HG03558 (cell line): Measurements from ENCODE around the gene TREM2.
"Not testable (repeated sequence)": the region's sequence is repeated elsewhere in the genome, so short reads cannot be mapped to it uniquely, and the experiment has no call there.

ENCODE experiments used
- ATAC-seq: cut with Tn5 transposase; IDR thresholded peaks from one replicate; pipeline ENCODE4 v1.9.1; 2021; ENCODE audit warnings: moderate number of reproducible peaks; ENCODE audit not compliant: unreplicated experiment; ENCODE audit errors: extremely low read depth

The TREM2 gene

DNA sequence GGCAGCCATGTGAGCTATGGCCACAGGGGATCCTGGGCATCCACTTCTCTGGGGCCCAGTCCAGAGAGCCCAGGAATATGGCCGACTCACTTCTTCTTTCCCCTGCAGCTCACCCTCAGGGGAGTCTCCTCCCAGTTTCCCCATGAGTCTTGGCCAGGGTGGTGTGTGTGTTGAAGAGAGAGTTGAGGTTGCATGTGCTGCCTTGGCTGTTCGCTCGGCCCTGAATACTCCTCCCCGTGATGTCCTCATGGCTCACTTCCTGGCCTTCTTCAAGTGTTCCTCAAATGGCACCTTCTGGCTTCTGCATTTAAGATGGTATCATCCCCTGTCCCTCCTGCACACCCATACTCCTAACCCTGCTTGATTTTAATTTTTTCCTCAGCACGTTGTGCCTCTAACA is 5.6 kb downstream of the TREM2 start:
- no peak for ATAC-seq

DNA sequence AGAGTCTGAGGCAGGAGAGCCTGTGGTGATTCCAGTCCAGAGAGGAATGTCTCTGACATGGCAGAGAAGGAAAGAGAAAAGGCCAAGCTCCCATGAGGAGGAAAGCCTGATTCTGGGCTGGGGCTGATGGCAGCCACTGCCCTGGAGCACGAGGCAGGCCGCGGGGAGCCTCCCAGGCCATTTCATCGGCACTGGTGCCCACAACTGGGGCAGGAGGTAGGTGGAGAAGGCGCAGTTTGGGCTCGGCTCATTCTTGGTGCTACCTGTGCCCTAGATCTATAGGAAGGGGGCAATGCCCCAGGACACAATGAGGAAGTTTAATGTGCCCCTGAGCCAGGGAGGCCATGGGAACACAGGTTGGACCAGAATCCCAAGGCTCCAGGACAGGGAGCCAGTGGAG is 6.1 kb downstream of the TREM2 start:
- no peak for ATAC-seq

DNA sequence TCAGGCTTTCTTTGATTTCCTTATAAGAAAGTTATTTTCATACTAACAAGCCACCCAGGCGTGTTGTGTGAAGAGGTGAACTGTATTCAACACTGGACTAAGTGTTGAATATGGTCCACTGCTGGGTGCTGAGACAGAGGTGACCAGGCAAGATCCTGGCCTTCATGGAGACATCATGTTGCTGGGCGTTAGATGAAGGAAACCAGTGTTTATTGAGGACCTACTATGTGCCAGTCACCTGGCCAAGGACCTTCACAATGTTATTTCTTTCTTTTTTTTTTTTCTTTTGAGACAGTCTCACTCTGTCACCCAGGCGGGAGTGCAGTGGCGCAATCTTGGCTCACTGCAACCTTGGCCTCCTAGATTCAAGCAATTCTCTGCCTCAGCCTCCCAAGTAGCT is 6.9 kb downstream of the TREM2 start:
- ATAC-seq: no peak

- no peak for ATAC-seq
Observed at GRCh38 chr6:41155132-41155805, 7.6 kb downstream of the TREM2 start.

GRCh38 chr6:41153992-41154625 is 8.8 kb downstream of the TREM2 start, which contains the start of gene TREML1:
TREML1 (minus strand) TSS chr6:41154347; CDS start chr6:41154288, 59 bp downstream.
- ATAC-seq: no peak

DNA sequence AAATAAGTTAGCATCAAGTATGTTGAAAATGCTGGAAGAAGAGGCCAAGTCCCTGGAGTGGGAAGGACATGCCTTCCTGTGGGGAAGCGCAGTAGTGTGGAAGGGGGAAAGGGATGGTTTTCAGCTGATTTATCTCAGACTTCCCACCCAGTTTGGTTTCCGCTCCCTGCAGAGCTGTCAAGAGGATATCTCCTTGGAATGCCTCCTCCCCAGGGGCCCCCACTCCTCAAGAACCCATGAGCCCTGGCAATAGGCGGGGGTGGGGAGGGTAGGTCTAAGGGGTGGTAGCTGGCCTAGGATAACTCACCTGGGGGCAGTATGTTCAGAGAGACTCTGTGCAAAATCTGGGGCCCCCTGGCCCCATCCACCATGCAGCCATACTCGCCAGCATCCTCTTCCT is 9.5 kb downstream of the TREM2 start:
- no peak for ATAC-seq

- ATAC-seq: no peak
Observed at GRCh38 chr6:41150671-41151070, 12.2 kb downstream of the TREM2 start.

- no peak for ATAC-seq
Observed at GRCh38 chr6:41147917-41148316, 15.0 kb downstream of the TREM2 start.

- no peak for ATAC-seq
Observed at GRCh38 chr6:41136911-41137310, 26.0 kb downstream of the TREM2 start.

DNA sequence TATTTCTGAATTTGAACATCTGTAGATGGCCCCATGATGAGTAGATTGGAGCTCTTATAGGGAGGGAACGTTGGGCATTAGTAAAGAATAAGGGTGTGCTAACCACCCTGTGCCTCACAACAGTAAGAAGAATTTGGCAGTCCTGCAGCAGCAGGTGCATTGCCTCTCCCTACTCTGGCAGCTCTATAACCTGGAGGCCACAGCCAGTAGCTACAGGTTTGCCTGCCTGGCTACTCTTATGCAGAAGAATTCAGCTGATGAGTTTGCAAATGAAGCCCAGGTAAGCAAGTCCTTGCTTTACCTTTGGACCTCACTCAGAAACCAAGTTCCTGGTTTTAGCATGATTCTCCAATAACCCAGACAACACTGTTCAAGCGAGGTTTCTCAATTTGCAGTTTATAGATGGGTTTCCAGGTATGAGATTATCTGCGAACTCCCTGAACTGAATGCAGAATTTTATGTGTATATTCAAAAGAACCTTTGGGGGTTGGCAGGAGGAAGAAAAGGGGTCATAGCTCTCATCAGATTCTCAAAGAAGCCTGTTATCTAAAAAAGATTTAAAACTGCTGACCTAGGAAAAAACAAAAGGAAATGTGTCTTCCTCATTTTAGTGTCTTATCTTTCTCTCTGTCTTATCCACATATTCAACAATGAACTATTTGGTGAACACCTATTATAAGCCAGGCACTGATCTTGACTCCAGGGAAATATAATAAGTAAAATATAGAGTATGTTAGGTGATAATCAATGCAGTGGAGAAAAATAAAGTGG is 27.7 kb downstream of the TREM2 start:
- no peak for ATAC-seq

DNA sequence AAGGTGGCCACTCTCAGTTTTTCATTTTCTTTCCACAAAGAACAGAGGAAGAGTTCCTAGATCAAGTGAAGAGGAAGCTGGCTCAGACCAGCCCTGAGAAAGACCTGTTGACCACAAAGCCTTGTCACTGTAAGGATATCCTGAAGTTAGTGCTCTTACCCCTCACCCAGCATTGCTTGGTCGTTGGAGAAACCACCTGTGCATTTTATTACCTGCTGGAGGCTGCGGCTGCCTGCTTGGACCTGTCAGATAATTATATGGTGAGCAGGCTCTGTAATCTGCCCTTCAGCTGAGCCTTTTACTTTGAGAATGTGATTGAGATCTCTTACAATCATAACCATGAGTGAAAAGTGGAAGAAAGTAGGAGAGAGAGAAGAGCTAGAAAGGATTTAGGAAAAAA is 30.7 kb downstream of the TREM2 start:
- no peak for ATAC-seq

DNA sequence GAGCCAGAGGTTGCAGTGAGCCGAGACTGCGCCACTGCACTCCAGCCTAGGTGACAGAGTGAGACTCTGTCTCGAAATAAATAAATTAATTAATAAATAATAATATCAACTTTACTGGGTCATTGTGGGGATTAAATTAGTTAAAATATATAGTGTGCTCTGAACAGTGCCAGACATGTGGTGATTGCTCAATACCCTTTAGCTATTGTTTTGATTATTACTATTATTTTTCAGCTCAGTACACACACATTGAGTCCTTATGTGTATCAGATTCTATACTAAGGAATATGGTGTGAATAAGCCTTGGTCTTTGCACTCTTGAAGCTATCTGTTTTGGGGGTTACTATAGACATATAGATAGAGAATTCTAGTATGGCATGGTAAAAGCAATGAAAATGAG is 37.6 kb downstream of the TREM2 start:
- ATAC-seq: no peak

DNA sequence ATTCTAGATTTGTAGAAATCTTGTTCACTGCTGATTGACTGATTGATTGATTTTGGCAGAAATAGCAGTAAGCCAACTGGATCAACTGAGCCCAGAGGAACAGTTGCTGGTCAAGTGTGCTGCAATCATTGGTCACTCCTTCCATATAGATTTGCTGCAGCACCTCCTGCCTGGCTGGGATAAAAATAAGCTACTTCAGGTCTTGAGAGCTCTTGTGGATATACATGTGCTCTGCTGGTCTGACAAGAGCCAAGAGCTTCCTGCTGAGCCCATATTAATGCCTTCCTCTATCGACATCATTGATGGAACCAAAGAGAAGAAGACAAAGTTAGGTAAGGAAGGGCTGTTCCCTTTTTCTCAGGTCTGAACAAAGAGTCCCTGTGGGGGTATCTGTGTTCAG is 40.0 kb downstream of the TREM2 start:
- ATAC-seq: no peak

DNA sequence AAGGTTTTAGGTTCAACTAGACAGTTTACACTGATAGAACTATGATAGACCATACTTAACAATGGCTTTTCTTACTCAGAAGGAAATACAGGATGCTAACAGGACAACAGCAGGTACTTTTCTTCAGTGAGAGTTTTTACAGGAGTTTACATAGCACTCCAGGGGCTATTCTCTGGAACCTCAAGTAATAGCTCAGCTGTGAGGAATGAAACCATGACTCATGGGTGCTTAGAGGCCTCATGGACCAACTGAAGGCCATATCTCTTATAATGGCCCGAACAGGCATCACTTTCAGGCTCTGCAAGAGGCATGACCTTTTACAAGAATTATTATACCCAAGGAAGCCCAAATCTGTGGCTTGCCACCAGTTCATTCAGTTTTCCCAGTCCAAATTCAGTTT is 40.5 kb downstream of the TREM2 start:
- ATAC-seq: no peak

DNA sequence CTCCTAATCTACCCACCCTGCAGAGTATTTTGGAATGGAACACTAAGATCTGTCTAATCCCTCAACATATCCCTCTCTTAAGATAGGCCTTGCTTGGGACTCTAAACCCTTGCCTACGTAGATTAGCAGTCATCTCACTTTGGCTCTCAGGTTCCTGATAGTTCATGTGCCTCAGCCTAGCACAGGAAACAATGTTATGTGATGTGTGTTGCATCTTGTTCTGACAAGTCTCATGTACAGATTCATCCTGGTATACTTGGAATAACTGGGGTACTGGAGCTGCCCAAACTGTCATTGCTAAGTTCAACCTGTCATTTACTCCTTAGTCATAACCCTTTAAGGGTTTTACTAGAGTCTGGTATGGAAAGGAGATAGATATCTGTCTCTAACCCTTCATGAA is 42.9 kb downstream of the TREM2 start:
- no peak for ATAC-seq

DNA sequence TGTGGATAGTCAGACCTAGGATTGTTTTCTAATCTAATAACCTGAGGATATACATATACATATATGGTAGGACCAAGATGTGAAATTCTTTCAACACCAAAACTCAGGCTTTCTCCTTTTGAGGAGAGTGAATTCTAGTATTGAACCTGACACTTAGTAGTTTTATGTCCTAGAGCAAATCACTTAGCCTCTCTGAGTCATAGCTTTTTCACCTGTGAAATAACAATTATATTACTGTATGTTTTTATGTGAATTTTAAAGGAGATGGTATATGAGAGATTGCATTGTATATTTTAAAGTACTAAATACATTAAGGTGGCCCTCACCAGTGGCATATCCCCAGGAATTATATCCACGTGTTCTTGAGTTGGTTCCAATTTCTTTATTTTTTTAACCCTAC is 43.4 kb downstream of the TREM2 start:
- ATAC-seq: no peak

DNA sequence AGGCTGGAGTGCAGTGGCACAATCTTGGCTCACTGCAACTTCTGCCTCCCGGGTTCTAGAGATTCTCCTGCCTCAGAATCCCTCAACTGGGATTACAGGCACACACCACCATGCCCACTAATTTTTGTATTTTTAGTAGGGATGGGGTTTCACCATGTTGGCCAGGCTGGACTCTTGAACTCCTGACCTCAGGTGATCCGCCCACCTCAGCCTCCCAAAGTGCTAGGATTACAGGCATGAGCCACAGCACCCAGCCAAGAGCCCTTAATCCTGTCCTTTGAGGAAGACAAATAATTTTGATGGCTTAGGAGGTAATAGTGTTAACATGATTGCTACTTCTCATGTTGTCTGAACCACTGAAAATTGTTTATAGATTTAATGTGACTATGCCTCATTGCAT is 47.9 kb downstream of the TREM2 start:
- not testable (repeated sequence) for ATAC-seq

DNA sequence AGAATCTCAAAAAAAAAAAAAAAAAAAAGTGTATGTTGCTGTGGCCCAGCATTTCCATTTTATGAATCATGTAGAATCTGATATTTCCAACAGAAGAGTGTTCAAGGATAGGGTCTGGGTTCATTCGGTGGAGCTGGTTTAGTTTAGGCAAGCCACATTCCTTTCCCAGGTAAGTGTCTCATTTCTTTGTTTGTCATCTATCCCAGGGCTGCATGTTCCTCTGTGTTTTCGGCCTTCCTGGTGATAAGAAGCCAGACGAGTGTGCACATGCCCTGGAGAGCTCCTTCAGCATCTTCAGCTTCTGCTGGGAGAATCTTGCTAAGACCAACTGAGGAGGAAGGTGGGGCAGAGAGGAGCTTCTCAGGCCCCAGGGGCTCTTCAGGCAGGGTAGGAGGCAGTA is 51.9 kb downstream of the TREM2 start:
- ATAC-seq: no peak
